Measurements from ENCODE around the gene PCED1B. TPM values are rescaled to one million over a fixed set of nuclear protein-coding genes. Genes with fewer than 3 reads are reported as not detected.

PCED1B gene
- total RNA-seq, 1 experiment from 2014 or later: 0.86 TPM

DNA sequence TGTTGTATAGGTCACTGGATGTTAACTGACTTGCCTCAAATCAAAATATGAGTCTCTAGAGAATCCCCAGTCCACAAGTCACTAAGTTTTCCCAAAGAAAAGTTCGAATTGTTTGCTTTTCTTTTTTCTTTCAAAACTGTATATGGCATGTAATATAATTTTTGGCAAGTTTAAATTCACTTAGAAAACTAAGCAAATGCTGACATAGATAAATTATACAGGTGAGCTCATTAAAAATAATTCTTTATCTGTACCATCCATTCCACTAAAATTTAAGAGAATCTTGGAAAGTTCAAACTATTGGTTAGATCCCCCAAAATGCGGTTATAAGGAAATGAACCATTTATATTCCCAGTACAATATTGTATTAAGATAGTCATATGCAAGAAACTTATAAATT is 145.9 kb downstream of the PCED1B start:
- POLR2A ChIA-PET: no interaction called here

More for the DNA sequence above, 145.9 kb downstream of the PCED1B start:
- no peaks in the 10 kb centered on the region for H3K9me3 ChIP-seq (ENCODE audit: control insufficient read depth in 1 of 2, insufficient read depth in 1 of 2, low read depth in 1 of 2, low read length in 2 of 2)
- CTCF ChIA-PET: no interaction called here
- H3K79me2 ChIP-seq (ENCODE audit: insufficient read depth, low read length): no peaks in the 10 kb centered on the region
- no peak overlapping the region for H3K4me3 ChIP-seq (replicated peaks in 1 of 2; ENCODE audit: low read depth in 1 of 2, low read length in 2 of 2)
- BruUV-seq (replicated peaks): no TSS peak
- H3K27me3 ChIP-seq (ENCODE audit: insufficient read depth, low read length): no peaks in the 10 kb centered on the region
- no peak overlapping the region for H3K27ac ChIP-seq (ENCODE audit: low read depth, low read length)
- H3K4me1 ChIP-seq (ENCODE audit: control insufficient read depth in 1 of 2, insufficient read depth in 2 of 2, low read length in 2 of 2): peaks cover 0 to 5% of the 10 kb centered on the region in 2 experiments; a peak in 1 of 4 replicates
- H3K4me2 ChIP-seq (ENCODE audit: low read length): no peak overlapping the region
- H2AFZ ChIP-seq (ENCODE audit: low read depth, low read length, poor library complexity, severe bottlenecking): no peak overlapping the region
- no peaks in the 10 kb centered on the region for H3K9me2 ChIP-seq (ENCODE audit: insufficient read depth)
- no peaks in the 10 kb centered on the region for H4K20me1 ChIP-seq (ENCODE audit: insufficient read depth)
- no peaks in the 10 kb centered on the region for H3K36me3 ChIP-seq (ENCODE audit: control insufficient read depth in 1 of 2, insufficient read depth in 2 of 2, low read length in 2 of 2)
- RAD21 ChIA-PET (ENCODE audit: low non-redundant PET in 1 of 2, low total read pairs in 2 of 2, uncharacterized antibody in 2 of 2, unreplicated experiment in 2 of 2): no interaction called here
- TF ChIP-seq ZFX (IDR thresholded peaks at IDR 0.05) (no peak), CBX3 (IDR thresholded peaks at IDR 0.05; ENCODE audit: low read depth) (no peak), ELF1 (IDR thresholded peaks at IDR 0.05; ENCODE audit: borderline replicate concordance, low read depth) (no peak), YY1 (IDR thresholded peaks at IDR 0.05; ENCODE audit: extremely low read depth, insufficient replicate concordance, low read depth, low read length) (no peak), EGR1 (IDR thresholded peaks at IDR 0.05; ENCODE audit: low read depth) (no peak), POLR2AphosphoS5 (IDR thresholded peaks at IDR 0.05; ENCODE audit: low read depth, low read length) (no peak)
- TF ChIP-seq, protein P1, sequence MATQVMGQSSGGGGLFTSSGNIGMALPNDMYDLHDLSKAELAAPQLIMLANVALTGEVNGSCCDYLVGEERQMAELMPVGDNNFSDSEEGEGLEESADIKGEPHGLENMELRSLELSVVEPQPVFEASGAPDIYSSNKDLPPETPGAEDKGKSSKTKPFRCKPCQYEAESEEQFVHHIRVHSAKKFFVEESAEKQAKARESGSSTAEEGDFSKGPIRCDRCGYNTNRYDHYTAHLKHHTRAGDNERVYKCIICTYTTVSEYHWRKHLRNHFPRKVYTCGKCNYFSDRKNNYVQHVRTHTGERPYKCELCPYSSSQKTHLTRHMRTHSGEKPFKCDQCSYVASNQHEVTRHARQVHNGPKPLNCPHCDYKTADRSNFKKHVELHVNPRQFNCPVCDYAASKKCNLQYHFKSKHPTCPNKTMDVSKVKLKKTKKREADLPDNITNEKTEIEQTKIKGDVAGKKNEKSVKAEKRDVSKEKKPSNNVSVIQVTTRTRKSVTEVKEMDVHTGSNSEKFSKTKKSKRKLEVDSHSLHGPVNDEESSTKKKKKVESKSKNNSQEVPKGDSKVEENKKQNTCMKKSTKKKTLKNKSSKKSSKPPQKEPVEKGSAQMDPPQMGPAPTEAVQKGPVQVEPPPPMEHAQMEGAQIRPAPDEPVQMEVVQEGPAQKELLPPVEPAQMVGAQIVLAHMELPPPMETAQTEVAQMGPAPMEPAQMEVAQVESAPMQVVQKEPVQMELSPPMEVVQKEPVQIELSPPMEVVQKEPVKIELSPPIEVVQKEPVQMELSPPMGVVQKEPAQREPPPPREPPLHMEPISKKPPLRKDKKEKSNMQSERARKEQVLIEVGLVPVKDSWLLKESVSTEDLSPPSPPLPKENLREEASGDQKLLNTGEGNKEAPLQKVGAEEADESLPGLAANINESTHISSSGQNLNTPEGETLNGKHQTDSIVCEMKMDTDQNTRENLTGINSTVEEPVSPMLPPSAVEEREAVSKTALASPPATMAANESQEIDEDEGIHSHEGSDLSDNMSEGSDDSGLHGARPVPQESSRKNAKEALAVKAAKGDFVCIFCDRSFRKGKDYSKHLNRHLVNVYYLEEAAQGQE (IDR thresholded peaks at IDR 0.05; ENCODE audit: low read depth): no peak
- TF ChIP-seq, protein P2, sequence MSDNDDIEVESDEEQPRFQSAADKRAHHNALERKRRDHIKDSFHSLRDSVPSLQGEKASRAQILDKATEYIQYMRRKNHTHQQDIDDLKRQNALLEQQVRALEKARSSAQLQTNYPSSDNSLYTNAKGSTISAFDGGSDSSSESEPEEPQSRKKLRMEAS (IDR thresholded peaks at IDR 0.05): no peak
- TF ChIP-seq, protein P3, sequence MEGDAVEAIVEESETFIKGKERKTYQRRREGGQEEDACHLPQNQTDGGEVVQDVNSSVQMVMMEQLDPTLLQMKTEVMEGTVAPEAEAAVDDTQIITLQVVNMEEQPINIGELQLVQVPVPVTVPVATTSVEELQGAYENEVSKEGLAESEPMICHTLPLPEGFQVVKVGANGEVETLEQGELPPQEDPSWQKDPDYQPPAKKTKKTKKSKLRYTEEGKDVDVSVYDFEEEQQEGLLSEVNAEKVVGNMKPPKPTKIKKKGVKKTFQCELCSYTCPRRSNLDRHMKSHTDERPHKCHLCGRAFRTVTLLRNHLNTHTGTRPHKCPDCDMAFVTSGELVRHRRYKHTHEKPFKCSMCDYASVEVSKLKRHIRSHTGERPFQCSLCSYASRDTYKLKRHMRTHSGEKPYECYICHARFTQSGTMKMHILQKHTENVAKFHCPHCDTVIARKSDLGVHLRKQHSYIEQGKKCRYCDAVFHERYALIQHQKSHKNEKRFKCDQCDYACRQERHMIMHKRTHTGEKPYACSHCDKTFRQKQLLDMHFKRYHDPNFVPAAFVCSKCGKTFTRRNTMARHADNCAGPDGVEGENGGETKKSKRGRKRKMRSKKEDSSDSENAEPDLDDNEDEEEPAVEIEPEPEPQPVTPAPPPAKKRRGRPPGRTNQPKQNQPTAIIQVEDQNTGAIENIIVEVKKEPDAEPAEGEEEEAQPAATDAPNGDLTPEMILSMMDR (IDR thresholded peaks at IDR 0.05 in 2 of 3, conservative IDR thresholded peaks at IDR 0.05 in 1 of 3; ENCODE audit: borderline replicate concordance in 1 of 3, insufficient read depth in 1 of 3, low read depth in 2 of 3, low read length in 2 of 3): no peak
- TF ChIP-seq, protein P4, sequence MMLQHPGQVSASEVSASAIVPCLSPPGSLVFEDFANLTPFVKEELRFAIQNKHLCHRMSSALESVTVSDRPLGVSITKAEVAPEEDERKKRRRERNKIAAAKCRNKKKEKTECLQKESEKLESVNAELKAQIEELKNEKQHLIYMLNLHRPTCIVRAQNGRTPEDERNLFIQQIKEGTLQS (IDR thresholded peaks at IDR 0.05): no peak
- intact Hi-C loops (cut with micrococcal nuclease): no loop called here
- no peak for ATAC-seq
- no peak overlapping the region for H3K9ac ChIP-seq (ENCODE audit: low read length)
- no peak for DNase-seq (ENCODE audit: low read depth, low spot score)

Measured in HCT116 (cell line).